ENCODE data around the gene JARID2. TPM values are rescaled to one million over a fixed set of nuclear protein-coding genes. Genes with fewer than 3 reads are reported as not detected.

JARID2 gene
- total and polyA plus RNA-seq, 9 of the 15 experiments (the other 6 are each of a cell fraction or from before 2014, with no cell fraction given) = 5.0 to 29.0 (median 15.6) TPM

DNA sequence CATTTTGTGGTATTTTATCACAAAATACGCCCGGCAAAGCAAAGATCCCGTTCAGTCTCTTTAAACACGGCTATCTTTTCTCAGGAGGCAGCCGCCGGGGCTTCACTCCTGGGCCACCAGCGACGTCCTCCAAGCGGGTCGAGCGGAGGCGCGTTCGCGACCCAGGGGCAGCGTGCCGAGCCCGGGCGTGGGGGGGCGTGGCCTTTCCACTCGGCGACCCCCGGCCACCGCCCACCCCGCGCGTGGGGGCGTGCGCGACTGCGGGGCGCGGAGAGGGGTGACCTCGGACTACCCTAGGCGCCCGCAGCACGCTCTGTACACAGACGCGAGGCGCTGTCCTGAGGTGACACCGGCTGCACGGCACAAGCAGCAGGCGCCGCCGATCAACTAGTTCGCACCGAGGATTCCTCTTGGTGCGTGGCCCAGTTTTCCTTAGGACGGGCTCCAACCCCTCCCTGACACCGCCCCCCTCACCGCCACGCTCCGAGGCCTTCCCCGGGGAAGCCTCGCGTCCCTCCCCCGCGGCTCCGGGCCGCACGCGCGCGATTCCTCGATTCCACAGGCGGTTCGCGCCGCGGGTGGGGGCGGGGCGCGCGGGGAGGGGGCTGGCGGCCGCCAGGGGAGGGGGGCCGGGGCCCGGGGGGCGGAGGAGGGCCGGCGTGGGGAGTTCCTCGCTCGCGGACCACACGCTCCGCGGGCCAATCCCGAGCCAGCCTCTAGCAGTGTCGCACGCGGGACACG, 1.1 kb upstream of the JARID2 start (continued):
- TF ChIP-seq, protein P1, sequence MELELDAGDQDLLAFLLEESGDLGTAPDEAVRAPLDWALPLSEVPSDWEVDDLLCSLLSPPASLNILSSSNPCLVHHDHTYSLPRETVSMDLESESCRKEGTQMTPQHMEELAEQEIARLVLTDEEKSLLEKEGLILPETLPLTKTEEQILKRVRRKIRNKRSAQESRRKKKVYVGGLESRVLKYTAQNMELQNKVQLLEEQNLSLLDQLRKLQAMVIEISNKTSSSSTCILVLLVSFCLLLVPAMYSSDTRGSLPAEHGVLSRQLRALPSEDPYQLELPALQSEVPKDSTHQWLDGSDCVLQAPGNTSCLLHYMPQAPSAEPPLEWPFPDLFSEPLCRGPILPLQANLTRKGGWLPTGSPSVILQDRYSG (tag; conservative IDR thresholded peaks at IDR 0.05; ENCODE audit: low read depth) = 0 out of 2 replicates have a peak, but pooled peaks have one; percentile 19
- no peak for TF ChIP-seq HDAC2 (IDR thresholded peaks at IDR 0.05)
- TF ChIP-seq KDM2B (CRISPR knock-in tag; IDR thresholded peaks at IDR 0.05) = peak; percentile 32; the same call in 1 of the 2 replicates
- TF ChIP-seq FOXJ2 (tag; IDR thresholded peaks at IDR 0.05) = peak; percentile 86
- TF ChIP-seq, protein P2, sequence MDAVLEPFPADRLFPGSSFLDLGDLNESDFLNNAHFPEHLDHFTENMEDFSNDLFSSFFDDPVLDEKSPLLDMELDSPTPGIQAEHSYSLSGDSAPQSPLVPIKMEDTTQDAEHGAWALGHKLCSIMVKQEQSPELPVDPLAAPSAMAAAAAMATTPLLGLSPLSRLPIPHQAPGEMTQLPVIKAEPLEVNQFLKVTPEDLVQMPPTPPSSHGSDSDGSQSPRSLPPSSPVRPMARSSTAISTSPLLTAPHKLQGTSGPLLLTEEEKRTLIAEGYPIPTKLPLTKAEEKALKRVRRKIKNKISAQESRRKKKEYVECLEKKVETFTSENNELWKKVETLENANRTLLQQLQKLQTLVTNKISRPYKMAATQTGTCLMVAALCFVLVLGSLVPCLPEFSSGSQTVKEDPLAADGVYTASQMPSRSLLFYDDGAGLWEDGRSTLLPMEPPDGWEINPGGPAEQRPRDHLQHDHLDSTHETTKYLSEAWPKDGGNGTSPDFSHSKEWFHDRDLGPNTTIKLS (IDR thresholded peaks at IDR 0.05; ENCODE audit: borderline replicate concordance, low read depth) = peak; percentile 35; the same call in 1 of the 2 replicates
- no peak for TF ChIP-seq MLX (CRISPR knock-in tag; conservative IDR thresholded peaks at IDR 0.05)
- no peak for TF ChIP-seq CBX5 (IDR thresholded peaks at IDR 0.05; ENCODE audit: borderline replicate concordance, low read depth)
- TF ChIP-seq MTA3 (IDR thresholded peaks at IDR 0.05; ENCODE audit: borderline replicate concordance) = peak; percentile 93; the same call in 1 of the 2 replicates
- no peak for TF ChIP-seq HMGN3 (IDR thresholded peaks at IDR 0.05; ENCODE audit: borderline replicate concordance, extremely low read depth, insufficient read length, low read depth, low read length)
- TF ChIP-seq ESRRB (CRISPR knock-in tag; IDR thresholded peaks at IDR 0.05; ENCODE audit: borderline replicate concordance) = no peak
- no peak for TF ChIP-seq DACH1 (IDR thresholded peaks at IDR 0.05; ENCODE audit: partially characterized antibody)
- peak; percentile 65 for TF ChIP-seq KDM5B (IDR thresholded peaks at IDR 0.05; ENCODE audit: insufficient replicate concordance, low read depth, low read length)
- TF ChIP-seq KAT2B (IDR thresholded peaks at IDR 0.05; ENCODE audit: low read depth, low read length) = no peak
- TF ChIP-seq ZNF408 (CRISPR knock-in tag; IDR thresholded peaks at IDR 0.05; ENCODE audit: low read depth) = no peak
- no peak for TF ChIP-seq ZFP36 (IDR thresholded peaks at IDR 0.05; ENCODE audit: low read depth, low read length, partially characterized antibody)
- TF ChIP-seq ZNF699 (CRISPR knock-in tag; IDR thresholded peaks at IDR 0.05; ENCODE audit: insufficient replicate concordance) = no peak
- no peak for TF ChIP-seq HOXB6 (CRISPR knock-in tag; IDR thresholded peaks at IDR 0.05; ENCODE audit: borderline replicate concordance)
- peak; percentile 60; the same call in 1 of the 2 replicates for TF ChIP-seq CREM (IDR thresholded peaks at IDR 0.05; ENCODE audit: low read depth)
- TF ChIP-seq MBD2 (IDR thresholded peaks at IDR 0.05; ENCODE audit: borderline replicate concordance, low read depth) = no peak
- TF ChIP-seq ZNF695 (CRISPR knock-in tag; IDR thresholded peaks at IDR 0.05) = peak; percentile 81; the same call in 1 of the 2 replicates
- no peak for TF ChIP-seq POLR2AphosphoS2 (IDR thresholded peaks at IDR 0.05; ENCODE audit: low read length)
- no peak; the same call in 1 of the 2 replicates for TF ChIP-seq SMARCC2 (IDR thresholded peaks at IDR 0.05; ENCODE audit: low read depth)
- TF ChIP-seq TAF15 (IDR thresholded peaks at IDR 0.05; ENCODE audit: low read depth, low read length) = no peak
- TF ChIP-seq PCBP1 (IDR thresholded peaks at IDR 0.05; ENCODE audit: low read depth, low read length, poor library complexity, severe bottlenecking) = no peak
- 0 out of 2 replicates have a peak, but pooled peaks have one; percentile 47 for TF ChIP-seq ZNF57 (CRISPR knock-in tag; IDR thresholded peaks at IDR 0.05)

All from K562 (cell line).